Fibroblast of lung (primary cell): ENCODE measurements around the gene TLK2.

Experiments used
- EZH2 ChIP-seq: IDR thresholded peaks from 2 replicates; pipeline ENCODE4 v1.5.1; 2012; ENCODE audit warnings: low read length, control low read depth, mild to moderate bottlenecking; ENCODE audit errors: missing control alignments
- TF ChIP-seq, protein P1 (sequence below), 2 donors: IDR thresholded peaks in 1 of 2; conservative IDR thresholded peaks in 1 of 2; 1 replicate in 1 of 2; 2 replicates in 1 of 2; pipeline ENCODE4 v1.5.1; 2011 to 2012; ENCODE audit warnings: low read length in 2 of 2, control low read depth in 1 of 2, inconsistent platforms in 1 of 2, low read depth in 1 of 2, mild to moderate bottlenecking in 1 of 2

DNA sequence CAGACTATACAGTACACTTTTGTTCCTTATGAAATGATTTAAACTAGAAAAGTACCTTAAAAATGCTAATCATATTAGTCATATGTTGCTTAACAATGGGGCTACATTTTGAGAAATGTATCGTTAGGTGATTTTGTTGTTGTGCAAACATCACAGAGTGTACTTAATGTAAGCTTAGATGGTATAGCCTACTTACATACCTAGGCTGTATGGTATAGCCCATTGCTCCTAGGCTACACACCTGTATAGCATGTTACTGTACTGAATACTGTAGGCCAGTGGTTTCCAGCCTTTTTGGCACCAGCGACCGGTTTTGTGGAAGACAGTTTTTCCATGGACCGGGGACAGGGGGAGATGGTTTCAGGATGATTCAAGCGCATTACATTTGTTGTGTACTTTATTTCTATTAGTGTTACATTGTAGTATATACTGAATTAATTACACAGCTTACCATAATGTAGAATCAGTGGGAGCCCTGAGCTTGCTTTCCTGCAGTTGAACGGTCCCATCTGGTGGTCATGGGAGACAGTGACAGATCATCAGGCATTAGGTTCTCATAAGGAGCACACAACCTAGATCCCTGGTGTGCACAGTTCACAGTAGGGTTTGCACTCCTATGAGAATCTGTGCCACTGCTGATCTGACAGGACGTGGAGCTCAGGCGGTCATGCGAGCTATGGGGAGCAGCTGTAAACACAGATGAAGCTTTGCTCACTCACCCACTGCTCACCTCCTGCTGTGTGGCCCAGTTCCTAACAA lies 113.9 kb downstream of the TLK2 start:
- TF ChIP-seq EZH2: no peak
- TF ChIP-seq, protein P1, sequence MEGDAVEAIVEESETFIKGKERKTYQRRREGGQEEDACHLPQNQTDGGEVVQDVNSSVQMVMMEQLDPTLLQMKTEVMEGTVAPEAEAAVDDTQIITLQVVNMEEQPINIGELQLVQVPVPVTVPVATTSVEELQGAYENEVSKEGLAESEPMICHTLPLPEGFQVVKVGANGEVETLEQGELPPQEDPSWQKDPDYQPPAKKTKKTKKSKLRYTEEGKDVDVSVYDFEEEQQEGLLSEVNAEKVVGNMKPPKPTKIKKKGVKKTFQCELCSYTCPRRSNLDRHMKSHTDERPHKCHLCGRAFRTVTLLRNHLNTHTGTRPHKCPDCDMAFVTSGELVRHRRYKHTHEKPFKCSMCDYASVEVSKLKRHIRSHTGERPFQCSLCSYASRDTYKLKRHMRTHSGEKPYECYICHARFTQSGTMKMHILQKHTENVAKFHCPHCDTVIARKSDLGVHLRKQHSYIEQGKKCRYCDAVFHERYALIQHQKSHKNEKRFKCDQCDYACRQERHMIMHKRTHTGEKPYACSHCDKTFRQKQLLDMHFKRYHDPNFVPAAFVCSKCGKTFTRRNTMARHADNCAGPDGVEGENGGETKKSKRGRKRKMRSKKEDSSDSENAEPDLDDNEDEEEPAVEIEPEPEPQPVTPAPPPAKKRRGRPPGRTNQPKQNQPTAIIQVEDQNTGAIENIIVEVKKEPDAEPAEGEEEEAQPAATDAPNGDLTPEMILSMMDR (conservative IDR thresholded peaks at IDR 0.05 in 1 of 2, IDR thresholded peaks at IDR 0.05 in 1 of 2; ENCODE audit: low read depth in 1 of 2, low read length in 2 of 2): no peak
